ENCODE measurements around the gene RNF26. TPM values are rescaled to one million over a fixed set of nuclear protein-coding genes. Genes with fewer than 3 reads are reported as not detected.

The RNF26 gene
- total RNA-seq, 2 donors from 2014 or later: 51.8 to 76.3 TPM

DNA sequence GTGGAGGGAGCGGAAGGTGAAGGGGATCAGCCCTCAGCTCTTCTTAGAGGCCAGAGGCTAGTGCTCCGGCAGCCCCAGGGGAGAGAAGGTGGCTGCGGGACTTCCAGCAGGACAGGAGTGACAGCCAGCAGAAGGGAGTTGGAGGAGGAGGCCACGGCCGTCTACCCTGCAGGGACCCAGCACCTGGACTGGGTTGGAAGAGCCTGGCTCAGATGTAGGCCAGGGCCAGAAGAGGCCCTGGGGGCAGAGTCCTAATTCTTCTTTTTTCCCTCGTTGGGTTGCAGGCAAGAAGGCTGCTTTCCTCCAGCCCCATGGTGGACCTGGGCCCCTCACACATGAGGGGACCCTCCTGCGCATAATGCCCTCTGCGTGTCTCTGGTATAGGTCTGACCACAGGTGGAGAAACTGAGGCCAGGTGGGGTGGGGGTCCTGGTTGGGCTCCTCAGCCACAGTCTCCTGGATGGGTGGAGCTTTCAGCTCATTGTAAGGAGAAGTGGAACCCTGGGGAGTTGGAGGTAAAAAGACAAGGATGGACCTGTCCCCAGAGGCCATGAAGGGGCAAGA, 15.1 kb upstream of the RNF26 start:
- Mint-ChIP-seq H3K4me1 (peaks cover 38% of the 10 kb centered on the region), H3K9me3 (no peaks in the 10 kb centered on the region), H3K36me3 (ENCODE audit: low read depth) (peaks cover 6% of the 10 kb centered on the region), H3K27me3 (ENCODE audit: insufficient read depth) (peaks cover 21% of the 10 kb centered on the region), H3K27ac (peak overlapping the region; percentile 93), H3K4me3 (peak overlapping the region; percentile 56)
- Histone ChIP-seq H3K4me1 (ENCODE audit: control insufficient read depth, insufficient read depth, low read length) (peaks cover 21% of the 10 kb centered on the region), H3K36me3 (ENCODE audit: control insufficient read depth, insufficient read depth, low read length) (no peaks in the 10 kb centered on the region), H3K9me3 (ENCODE audit: control insufficient read depth, low read length) (no peaks in the 10 kb centered on the region), H3K27ac (ENCODE audit: low read depth, low read length) (no peak overlapping the region), H3K4me3 (ENCODE audit: low read length) (no peak overlapping the region), H3K9ac (ENCODE audit: extremely low read depth, low read length, poor library complexity, severe bottlenecking) (no peak overlapping the region), H3K27me3 (ENCODE audit: control insufficient read depth, insufficient read depth, low read length, poor library complexity, severe bottlenecking) (peaks cover 16% of the 10 kb centered on the region)
- 78 to 92% methylated on average over 4 to 8 of the region's 8 CpGs for WGBS, 2 experiments (ENCODE audit: insufficient coverage in 1 of 2, insufficient read length in 1 of 2)
- TF ChIP-seq, protein P1, sequence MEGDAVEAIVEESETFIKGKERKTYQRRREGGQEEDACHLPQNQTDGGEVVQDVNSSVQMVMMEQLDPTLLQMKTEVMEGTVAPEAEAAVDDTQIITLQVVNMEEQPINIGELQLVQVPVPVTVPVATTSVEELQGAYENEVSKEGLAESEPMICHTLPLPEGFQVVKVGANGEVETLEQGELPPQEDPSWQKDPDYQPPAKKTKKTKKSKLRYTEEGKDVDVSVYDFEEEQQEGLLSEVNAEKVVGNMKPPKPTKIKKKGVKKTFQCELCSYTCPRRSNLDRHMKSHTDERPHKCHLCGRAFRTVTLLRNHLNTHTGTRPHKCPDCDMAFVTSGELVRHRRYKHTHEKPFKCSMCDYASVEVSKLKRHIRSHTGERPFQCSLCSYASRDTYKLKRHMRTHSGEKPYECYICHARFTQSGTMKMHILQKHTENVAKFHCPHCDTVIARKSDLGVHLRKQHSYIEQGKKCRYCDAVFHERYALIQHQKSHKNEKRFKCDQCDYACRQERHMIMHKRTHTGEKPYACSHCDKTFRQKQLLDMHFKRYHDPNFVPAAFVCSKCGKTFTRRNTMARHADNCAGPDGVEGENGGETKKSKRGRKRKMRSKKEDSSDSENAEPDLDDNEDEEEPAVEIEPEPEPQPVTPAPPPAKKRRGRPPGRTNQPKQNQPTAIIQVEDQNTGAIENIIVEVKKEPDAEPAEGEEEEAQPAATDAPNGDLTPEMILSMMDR (conservative IDR thresholded peaks at IDR 0.05): no peak
- no peak for DNase-seq

DNA sequence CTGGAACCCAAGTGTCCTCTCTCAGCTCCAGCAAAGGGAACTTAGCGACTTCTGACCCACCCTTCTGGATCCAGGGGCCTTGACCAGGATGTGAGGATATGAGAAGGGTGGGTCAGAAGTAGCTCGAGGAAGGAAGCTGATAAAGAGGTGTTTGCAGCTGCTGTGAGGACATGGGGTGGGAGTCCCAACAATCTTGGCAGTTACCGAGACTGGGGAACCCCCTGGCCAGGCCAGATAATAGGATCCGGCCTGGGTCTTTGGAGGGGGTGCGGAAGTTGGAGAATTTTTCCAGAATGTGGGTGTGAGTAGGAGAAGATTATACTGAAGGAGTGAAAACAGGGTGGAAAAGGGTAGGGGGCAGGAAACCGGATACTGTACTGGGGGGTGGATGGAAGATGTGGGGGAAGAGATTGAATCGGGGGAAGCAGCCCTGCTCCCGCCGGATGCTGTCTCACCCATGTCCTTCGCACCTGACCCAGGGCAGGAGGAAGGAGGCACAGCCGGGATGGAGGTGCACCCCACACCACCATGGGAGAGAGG, 14.6 kb upstream of the RNF26 start:
- H3K27ac Mint-ChIP-seq: peak overlapping the region; percentile 93
- H3K4me1 Mint-ChIP-seq: peaks cover 38% of the 10 kb centered on the region
- 43 to 73% methylated on average over 3 to 11 of the region's 11 CpGs for WGBS, 2 experiments (ENCODE audit: insufficient coverage in 1 of 2, insufficient read length in 1 of 2)
- H3K27ac ChIP-seq (ENCODE audit: low read depth, low read length): no peak overlapping the region
- peaks cover 16% of the 10 kb centered on the region for H3K27me3 ChIP-seq (ENCODE audit: control insufficient read depth, insufficient read depth, low read length, poor library complexity, severe bottlenecking)
- peaks cover 21% of the 10 kb centered on the region for H3K4me1 ChIP-seq (ENCODE audit: control insufficient read depth, insufficient read depth, low read length)
- H3K9me3 ChIP-seq (ENCODE audit: control insufficient read depth, low read length): no peaks in the 10 kb centered on the region
- H3K4me3 ChIP-seq (ENCODE audit: low read length): no peak overlapping the region
- peaks cover under 1% of the 10 kb centered on the region for H3K36me3 Mint-ChIP-seq (ENCODE audit: low read depth)
- no peaks in the 10 kb centered on the region for H3K9me3 Mint-ChIP-seq
- peak; percentile 69 for DNase-seq
- H3K36me3 ChIP-seq (ENCODE audit: control insufficient read depth, insufficient read depth, low read length): no peaks in the 10 kb centered on the region
- H3K4me3 Mint-ChIP-seq: peak overlapping the region; percentile 56
- peaks cover 17% of the 10 kb centered on the region for H3K27me3 Mint-ChIP-seq (ENCODE audit: insufficient read depth)
- no peak overlapping the region for H3K9ac ChIP-seq (ENCODE audit: extremely low read depth, low read length, poor library complexity, severe bottlenecking)
- TF ChIP-seq, protein P1 (conservative IDR thresholded peaks at IDR 0.05): no peak

DNA sequence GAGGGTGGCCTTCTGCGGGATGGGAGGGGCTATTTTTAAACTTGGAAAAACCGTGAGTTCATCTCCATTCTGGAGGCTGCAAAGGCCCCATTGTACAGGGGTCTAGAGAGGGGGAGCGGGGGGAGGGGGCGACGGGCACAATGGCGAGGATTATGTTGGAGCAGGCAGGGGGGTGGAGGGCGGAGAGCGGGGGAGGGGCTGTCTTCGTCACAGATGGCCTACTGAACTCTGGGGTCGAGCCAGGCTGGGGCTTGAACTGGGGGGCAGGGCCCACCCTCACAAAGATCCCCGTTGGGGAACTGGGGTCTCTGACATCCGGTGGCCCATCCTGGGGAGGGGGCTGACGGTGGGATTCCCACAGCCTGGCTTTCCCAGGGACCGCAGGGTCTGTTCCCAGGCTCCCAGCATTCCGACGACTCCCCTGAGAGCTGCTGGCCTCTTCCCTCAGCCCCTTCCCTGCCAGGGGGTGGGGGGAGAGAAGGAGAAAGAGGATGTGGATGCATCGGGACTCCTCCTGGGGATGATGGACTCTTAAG, 14.0 kb upstream of the RNF26 start:
- no peaks in the 10 kb centered on the region for H3K36me3 ChIP-seq (ENCODE audit: control insufficient read depth, insufficient read depth, low read length)
- H3K9ac ChIP-seq (ENCODE audit: extremely low read depth, low read length, poor library complexity, severe bottlenecking): no peak overlapping the region
- TF ChIP-seq, protein P1 (conservative IDR thresholded peaks at IDR 0.05): no peak
- H3K4me1 ChIP-seq (ENCODE audit: control insufficient read depth, insufficient read depth, low read length): peaks cover 21% of the 10 kb centered on the region
- H3K9me3 ChIP-seq (ENCODE audit: control insufficient read depth, low read length): no peaks in the 10 kb centered on the region
- DNase-seq: peak; percentile 81
- no peak overlapping the region for H3K4me3 ChIP-seq (ENCODE audit: low read length)
- WGBS, 2 experiments (ENCODE audit: insufficient coverage in 1 of 2, insufficient read length in 1 of 2): 36 to 56% methylated on average over 2 to 17 of the region's 17 CpGs
- H3K27me3 ChIP-seq (ENCODE audit: control insufficient read depth, insufficient read depth, low read length, poor library complexity, severe bottlenecking): peaks cover 14% of the 10 kb centered on the region
- Mint-ChIP-seq H3K27me3 (ENCODE audit: insufficient read depth) (peaks cover 12% of the 10 kb centered on the region), H3K9me3 (no peaks in the 10 kb centered on the region), H3K36me3 (ENCODE audit: low read depth) (no peaks in the 10 kb centered on the region), H3K4me1 (peaks cover 38% of the 10 kb centered on the region), H3K27ac (peak overlapping the region; percentile 93), H3K4me3 (peak overlapping the region; percentile 56)
- peak overlapping the region; percentile 85 for H3K27ac ChIP-seq (ENCODE audit: low read depth, low read length)
